IMR-90 (cell line): Measurements from ENCODE around the gene SNTG2. TPM values are rescaled to one million over a fixed set of nuclear protein-coding genes. Genes with fewer than 3 reads are reported as not detected.

ENCODE experiments used
- ATAC-seq: fragments of 200-7000 bp; cut with Tn5 transposase; 2 replicates; pipeline ENCODE4 v1.9.1; 2020; ENCODE audit warnings: low read depth, mild to moderate bottlenecking, moderate library complexity
- BruUV-seq: library from RNA; stranded (reverse); fragments of 400-500 nt; replicated peaks from 2 replicates; lab custom pipeline; 2021; lab: Mats Ljungman, UMichigan
- CTCF ChIA-PET: fragments of 300-600 bp; formaldehyde crosslinking; extraction: SDS; loops from one replicate; lab custom pipeline; 2021; ENCODE audit warnings: antibody characterized with exemption; lab: Yijun Ruan, JAX
- POLR2A ChIA-PET: fragments of 300-600 bp; sonication (Branson Sonifier 250); formaldehyde crosslinking; loops from one replicate; lab custom pipeline; 2022; ENCODE audit warnings: antibody characterized with exemption; ENCODE audit not compliant: unreplicated experiment; lab: Charles Lee
- DNase-seq: peaks from one replicate; pipeline ENCODE4 v3.0.0; 2013
- H2AFZ ChIP-seq: replicated peaks from 2 replicates; pipeline ENCODE3; 2013; ENCODE audit warnings: low read length, mild to moderate bottlenecking; ENCODE audit not compliant: poor library complexity
- H2AK5ac ChIP-seq: 2 replicates; pipeline ENCODE4 v1.6.1; 2013; ENCODE audit warnings: low read depth, low read length, inconsistent platforms
- H2AK9ac ChIP-seq: replicated peaks from 2 replicates; pipeline ENCODE3; 2013; ENCODE audit warnings: mild to moderate bottlenecking, low read depth, low read length, moderate library complexity; ENCODE audit not compliant: poor library complexity
- H2BK120ac ChIP-seq: 2 replicates; pipeline ENCODE4 v1.6.1; 2013; ENCODE audit warnings: low read depth, low read length, inconsistent platforms
- H2BK15ac ChIP-seq: 3 replicates; pipeline ENCODE4 v1.6.1; 2013; ENCODE audit warnings: low read depth, low read length, inconsistent platforms
- H2BK20ac ChIP-seq: 2 replicates; pipeline ENCODE4 v1.6.1; 2013; ENCODE audit warnings: low read depth, mild to moderate bottlenecking, inconsistent platforms, low read length, moderate library complexity
- H2BK5ac ChIP-seq: 2 replicates; pipeline ENCODE4 v1.6.1; 2013; ENCODE audit warnings: mild to moderate bottlenecking, low read depth, low read length, inconsistent platforms; ENCODE audit not compliant: poor library complexity, severe bottlenecking
- H3K14ac ChIP-seq: replicated peaks from 2 replicates; pipeline ENCODE4 v1.6.1; 2013; ENCODE audit warnings: low read depth, low read length, inconsistent platforms
- H3K18ac ChIP-seq: 2 replicates; pipeline ENCODE4 v1.6.1; 2013; ENCODE audit warnings: low read depth, low read length, control low read depth
- H3K23ac ChIP-seq: 2 replicates; pipeline ENCODE4 v1.6.1; 2013; ENCODE audit warnings: low read depth, low read length, inconsistent platforms
- H3K27ac ChIP-seq: 2 replicates; pipeline ENCODE4 v1.5.1; 2013; ENCODE audit warnings: mild to moderate bottlenecking, control low read depth, low read length; ENCODE audit not compliant: insufficient read depth
- H3K27me3 ChIP-seq: 2 replicates; pipeline ENCODE4 v1.6.1; 2013; ENCODE audit warnings: low read length; ENCODE audit not compliant: control insufficient read depth, insufficient read depth
- H3K36me3 ChIP-seq: 2 replicates; pipeline ENCODE4 v1.6.1; 2013; ENCODE audit warnings: low read length, mixed read lengths; ENCODE audit not compliant: control insufficient read depth, insufficient read depth
- H3K4ac ChIP-seq: 2 replicates; pipeline ENCODE4 v1.6.1; 2013; ENCODE audit warnings: low read depth, low read length, inconsistent platforms
- H3K4me1 ChIP-seq: 2 replicates; pipeline ENCODE4 v1.6.1; 2013; ENCODE audit warnings: low read length, mixed read lengths; ENCODE audit not compliant: control insufficient read depth, insufficient read depth
- H3K4me2 ChIP-seq: 2 replicates; pipeline ENCODE4 v1.6.1; 2013; ENCODE audit warnings: low read depth, mild to moderate bottlenecking, control low read depth, low read length, moderate library complexity
- H3K4me3 ChIP-seq: 2 replicates; pipeline ENCODE4 v1.5.1; 2013; ENCODE audit warnings: low read depth, mild to moderate bottlenecking, control low read depth, low read length, moderate library complexity; ENCODE audit not compliant: insufficient read depth
- H3K56ac ChIP-seq: 2 replicates; pipeline ENCODE4 v1.6.1; 2013; ENCODE audit warnings: low read length, inconsistent platforms; ENCODE audit not compliant: insufficient read depth; ENCODE audit errors: extremely low read depth
- H3K79me1 ChIP-seq, 2 experiments: 2 replicates each; pipeline ENCODE4 v1.6.1; 2013; ENCODE audit warnings: low read length in 2 of 2, inconsistent platforms in 1 of 2, low read depth in 1 of 2
- H3K9ac ChIP-seq: 2 replicates; pipeline ENCODE4 v1.6.1; 2013; ENCODE audit warnings: low read depth, low read length, control low read depth
- H3K9me1 ChIP-seq: 2 replicates; pipeline ENCODE4 v1.6.1; 2013; ENCODE audit warnings: low read length, inconsistent platforms; ENCODE audit not compliant: insufficient read depth
- H3K9me3 ChIP-seq: 2 replicates; pipeline ENCODE4 v1.6.1; 2013; ENCODE audit warnings: low read length; ENCODE audit not compliant: control insufficient read depth, insufficient read depth
- H4K20me1 ChIP-seq: 2 replicates; pipeline ENCODE4 v1.6.1; 2013; ENCODE audit warnings: low read length, inconsistent platforms; ENCODE audit not compliant: insufficient read depth
- H4K5ac ChIP-seq: 2 replicates; pipeline ENCODE4 v1.6.1; 2013; ENCODE audit warnings: mild to moderate bottlenecking, low read depth, low read length, control low read depth
- H4K8ac ChIP-seq, 2 experiments: 2 replicates each; pipeline ENCODE4 v1.6.1; 2013; ENCODE audit warnings: low read depth in 2 of 2, low read length in 2 of 2, control low read depth in 1 of 2, inconsistent platforms in 1 of 2
- H4K91ac ChIP-seq: 2 replicates; pipeline ENCODE4 v1.6.1; 2013; ENCODE audit warnings: low read depth, low read length, inconsistent platforms; ENCODE audit not compliant: insufficient read depth
- CEBPB ChIP-seq: IDR thresholded peaks from 2 replicates; pipeline ENCODE4 v1.6.1; 2012; ENCODE audit warnings: low read depth, low read length, improper control_type of control experiment
- CHD1 ChIP-seq: IDR thresholded peaks from 2 replicates; pipeline ENCODE4 v1.6.1; 2012; ENCODE audit warnings: low read depth, low read length, improper control_type of control experiment
- CTCF ChIP-seq: conservative IDR thresholded peaks from 2 replicates; pipeline ENCODE4 v1.5.1; 2012; ENCODE audit warnings: mild to moderate bottlenecking, low read depth, low read length, improper control_type of control experiment
- FOS ChIP-seq: fragments of 150-350 bp; IDR thresholded peaks from 2 replicates; pipeline ENCODE4 v1.6.1; 2016; ENCODE audit warnings: low read depth, low read length
- MAFK ChIP-seq: IDR thresholded peaks from 2 replicates; pipeline ENCODE4 v1.6.1; 2012; ENCODE audit warnings: low read depth, low read length, improper control_type of control experiment
- MAZ ChIP-seq: IDR thresholded peaks from 2 replicates; pipeline ENCODE4 v1.6.1; 2012; ENCODE audit warnings: low read depth, mild to moderate bottlenecking, low read length, improper control_type of control experiment, moderate library complexity, borderline replicate concordance
- MXI1 ChIP-seq: IDR thresholded peaks from 2 replicates; pipeline ENCODE4 v1.6.1; 2012; ENCODE audit warnings: low read depth, mild to moderate bottlenecking, low read length, moderate library complexity, borderline replicate concordance
- NFE2L2 ChIP-seq: fragments of 150-350 bp; IDR thresholded peaks from 2 replicates; pipeline ENCODE4 v1.6.1; 2016; ENCODE audit warnings: low read depth, mild to moderate bottlenecking, low read length
- POLR2A ChIP-seq: IDR thresholded peaks from 2 replicates; pipeline ENCODE4 v1.6.1; 2012; ENCODE audit warnings: mild to moderate bottlenecking, low read depth, low read length
- RAD21 ChIP-seq: IDR thresholded peaks from 2 replicates; pipeline ENCODE4 v1.6.1; 2012; ENCODE audit warnings: low read length, improper control_type of control experiment
- RCOR1 ChIP-seq: IDR thresholded peaks from 2 replicates; pipeline ENCODE4 v1.6.1; 2012; ENCODE audit warnings: mild to moderate bottlenecking, low read length, improper control_type of control experiment; ENCODE audit not compliant: insufficient replicate concordance
- RFX5 ChIP-seq: IDR thresholded peaks from 2 replicates; pipeline ENCODE4 v1.8.0; 2012; ENCODE audit warnings: low read depth, mild to moderate bottlenecking, low read length, moderate library complexity
- SMC3 ChIP-seq: fragments of 150-350 bp; IDR thresholded peaks from 2 replicates; pipeline ENCODE4 v1.6.1; 2016; ENCODE audit warnings: low read depth, mild to moderate bottlenecking, antibody characterized with exemption, low read length, moderate library complexity
- WGBS, 2 experiments: methylation state at CpG; one replicate each; pipeline versions ENCODE4 v1.1.5 to v1.1.7; 2013; ENCODE audit warnings: missing lambda C conversion rate in 2 of 2; ENCODE audit not compliant: insufficient read length in 1 of 2; ENCODE audit errors: extremely low coverage in 2 of 2; 5-methylcytosine and 5-hydroxymethylcytosine counted together
- dilution Hi-C: fragments of 300-500 bp; cut with HindIII; formaldehyde crosslinking; loops from one replicate; pipeline ENCODE4 v1.14.3; 2018; ENCODE audit warnings: low sequenced_read_pairs; ENCODE audit not compliant: unreplicated experiment
- in situ Hi-C: fragments of 300-500 bp; cut with MboI; formaldehyde crosslinking; loops from 3 replicates; pipeline ENCODE4 v1.14.3; 2019; ENCODE audit warnings: low sequenced_read_pairs, inconsistent platforms, mixed read lengths
- intact Hi-C: fragments of 100-400 bp; cut with micrococcal nuclease; formaldehyde crosslinking; loops from 2 replicates; pipeline ENCODE4 v1.10.0; 2022
- polyA plus RNA-seq, 3 experiments: library from polyadenylated mRNA; depleted of rRNA; stranded (reverse); fragments of >200 nt; gene quantifications; 2 replicates each; pipeline ENCODE4 v1.2.3, GENCODE V29; 2012; ENCODE audit warnings: low replicate concordance in 1 of 3
- total RNA-seq: library from RNA; depleted of rRNA; stranded (reverse); fragments of >200 nt; gene quantifications from 2 replicates; pipeline ENCODE4 v1.2.3, GENCODE V29; 2012
- TF ChIP-seq, protein P1 (sequence below): fragments of 150-350 bp; IDR thresholded peaks from 2 replicates; pipeline ENCODE4 v1.6.1; 2017; ENCODE audit warnings: mild to moderate bottlenecking, antibody characterized with exemption, low read length, low read depth
- TF ChIP-seq, protein P2 (sequence below): fragments of 150-350 bp; IDR thresholded peaks from 2 replicates; pipeline ENCODE4 v1.6.1; 2016; ENCODE audit warnings: low read depth, mild to moderate bottlenecking, low read length, moderate library complexity, borderline replicate concordance

Gene SNTG2
- total and polyA plus RNA-seq, 2 of the 4 experiments (the other 2 are of a cell fraction) = under 0.01 to 0.17 TPM

DNA sequence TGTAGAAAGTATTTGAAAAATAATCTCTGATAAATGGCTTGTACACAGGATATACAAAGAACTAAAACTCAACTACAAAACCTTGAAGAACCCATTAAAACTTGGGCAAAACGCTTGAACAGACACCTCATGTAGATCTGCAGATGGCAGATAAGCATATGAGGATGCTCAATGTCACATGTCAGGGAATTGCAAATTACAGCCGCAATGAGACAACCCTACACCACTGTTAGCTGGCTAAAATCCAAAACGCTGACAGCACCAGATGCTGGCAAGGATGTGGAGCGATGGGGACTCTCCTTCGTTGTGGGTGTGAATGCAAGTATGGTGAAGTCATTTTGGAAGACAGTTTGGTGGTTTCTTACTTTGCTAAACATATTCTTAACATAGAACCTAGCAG lies 53.7 kb downstream of the SNTG2 start:
- Histone ChIP-seq H3K14ac (no peak overlapping the region), H4K5ac (no peak overlapping the region), H4K8ac (no peak overlapping the region), H2BK20ac (no peak overlapping the region), H2AFZ (no peak overlapping the region), H3K4me2 (no peak overlapping the region), H2BK120ac (no peak overlapping the region), H3K79me1 (no peaks in the 10 kb centered on the region), H3K4me3 (no peak overlapping the region), H3K27me3 (no peaks in the 10 kb centered on the region), H3K36me3 (no peaks in the 10 kb centered on the region), H3K9me3 (no peaks in the 10 kb centered on the region), H3K4ac (no peak overlapping the region), H4K20me1 (no peaks in the 10 kb centered on the region), H2AK9ac (no peak overlapping the region), H2AK5ac (no peak overlapping the region), H3K27ac (no peak overlapping the region), H3K9me1 (no peaks in the 10 kb centered on the region), H3K9ac (no peak overlapping the region), H3K23ac (no peak overlapping the region), H2BK15ac (no peak overlapping the region), H4K91ac (no peak overlapping the region), H3K4me1 (no peaks in the 10 kb centered on the region), H3K18ac (no peak overlapping the region), H2BK5ac (no peak overlapping the region), H3K56ac (no peak overlapping the region)
- intact Hi-C loops = no loop called here
- POLR2A ChIA-PET = no interaction called here
- no CpG with 5 or more reads among the region's 5 CpGs for WGBS, 2 experiments
- dilution Hi-C loops = no loop called here
- CTCF ChIA-PET = no interaction called here
- ATAC-seq (no peak), DNase-seq (no peak)
- no TSS peak for BruUV-seq
- in situ Hi-C loops = no loop called here
- TF ChIP-seq CEBPB (no peak), RFX5 (no peak), SMC3 (no peak), MAZ (no peak), FOS (no peak), POLR2A (no peak), RCOR1 (no peak), NFE2L2 (no peak), CTCF (no peak), MXI1 (no peak), MAFK (no peak), RAD21 (no peak), CHD1 (no peak)
- TF ChIP-seq, protein P1, sequence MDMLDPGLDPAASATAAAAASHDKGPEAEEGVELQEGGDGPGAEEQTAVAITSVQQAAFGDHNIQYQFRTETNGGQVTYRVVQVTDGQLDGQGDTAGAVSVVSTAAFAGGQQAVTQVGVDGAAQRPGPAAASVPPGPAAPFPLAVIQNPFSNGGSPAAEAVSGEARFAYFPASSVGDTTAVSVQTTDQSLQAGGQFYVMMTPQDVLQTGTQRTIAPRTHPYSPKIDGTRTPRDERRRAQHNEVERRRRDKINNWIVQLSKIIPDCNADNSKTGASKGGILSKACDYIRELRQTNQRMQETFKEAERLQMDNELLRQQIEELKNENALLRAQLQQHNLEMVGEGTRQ = no peak
- TF ChIP-seq, protein P2, sequence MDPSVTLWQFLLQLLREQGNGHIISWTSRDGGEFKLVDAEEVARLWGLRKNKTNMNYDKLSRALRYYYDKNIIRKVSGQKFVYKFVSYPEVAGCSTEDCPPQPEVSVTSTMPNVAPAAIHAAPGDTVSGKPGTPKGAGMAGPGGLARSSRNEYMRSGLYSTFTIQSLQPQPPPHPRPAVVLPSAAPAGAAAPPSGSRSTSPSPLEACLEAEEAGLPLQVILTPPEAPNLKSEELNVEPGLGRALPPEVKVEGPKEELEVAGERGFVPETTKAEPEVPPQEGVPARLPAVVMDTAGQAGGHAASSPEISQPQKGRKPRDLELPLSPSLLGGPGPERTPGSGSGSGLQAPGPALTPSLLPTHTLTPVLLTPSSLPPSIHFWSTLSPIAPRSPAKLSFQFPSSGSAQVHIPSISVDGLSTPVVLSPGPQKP = no peak
